ENCODE results near the gene ATG7.
"Not testable (repeated sequence)": the region's sequence is repeated elsewhere in the genome, so short reads cannot be mapped to it uniquely, and the experiment has no call there.

The ATG7 gene

DNA sequence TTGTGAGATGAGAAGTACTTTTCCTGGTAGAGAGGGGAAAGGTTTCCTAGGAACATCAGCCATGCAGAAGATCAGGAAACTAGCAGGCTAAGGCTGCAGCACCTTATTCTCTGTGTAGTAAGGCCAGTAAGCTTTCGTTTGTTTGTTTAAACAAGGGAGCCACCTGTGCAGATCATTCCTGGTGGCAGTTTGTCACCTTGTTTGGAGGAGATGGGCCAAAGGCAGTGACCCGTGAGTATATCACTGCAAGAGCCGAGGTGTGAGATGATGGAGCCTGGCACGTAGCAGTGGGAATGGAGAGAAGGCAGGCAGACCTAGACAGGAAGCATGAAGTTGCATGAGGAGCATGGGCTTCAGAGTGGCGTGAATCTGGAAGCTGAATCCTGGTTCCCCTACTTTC lies 19.6 kb downstream of the ATG7 start:
- DNase-seq (ENCODE audit: low read depth in 3 of 3, low spot score in 1 of 3): no peak

- DNase-seq (ENCODE audit: low read depth in 3 of 3, low spot score in 1 of 3): no peak
Observed at GRCh38 chr3:11297126-11297525, 24.9 kb downstream of the ATG7 start.

DNA sequence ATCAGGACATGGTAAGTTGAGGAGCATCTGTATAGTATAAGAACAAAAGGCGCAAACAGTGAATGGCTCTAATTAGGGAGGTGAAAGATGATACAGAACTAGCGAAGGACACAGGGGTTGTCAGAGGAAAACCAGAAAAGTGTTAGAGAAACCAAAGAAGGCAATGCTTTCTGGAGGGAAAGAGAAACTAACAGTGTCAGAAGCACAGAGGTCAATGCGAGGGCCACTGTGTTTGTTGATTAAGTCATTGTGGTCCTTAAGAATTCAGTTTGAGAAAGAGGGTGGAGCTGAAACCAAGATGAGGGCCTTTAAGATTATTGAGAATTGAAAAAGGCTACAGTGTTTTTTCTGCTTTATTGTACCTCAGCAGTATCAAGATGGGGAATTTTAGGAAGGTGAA lies 28.8 kb downstream of the ATG7 start:
- DNase-seq (ENCODE audit: low read depth in 3 of 3, low spot score in 1 of 3): no peak

GRCh38 chr3:11302444-11302843 lies 30.2 kb downstream of the ATG7 start:
- DNase-seq (ENCODE audit: low read depth in 3 of 3, low spot score in 1 of 3): no peak

- no peak for DNase-seq (ENCODE audit: low read depth in 3 of 3, low spot score in 1 of 3)
Observed at GRCh38 chr3:11304175-11304574, 32.0 kb downstream of the ATG7 start.

DNA sequence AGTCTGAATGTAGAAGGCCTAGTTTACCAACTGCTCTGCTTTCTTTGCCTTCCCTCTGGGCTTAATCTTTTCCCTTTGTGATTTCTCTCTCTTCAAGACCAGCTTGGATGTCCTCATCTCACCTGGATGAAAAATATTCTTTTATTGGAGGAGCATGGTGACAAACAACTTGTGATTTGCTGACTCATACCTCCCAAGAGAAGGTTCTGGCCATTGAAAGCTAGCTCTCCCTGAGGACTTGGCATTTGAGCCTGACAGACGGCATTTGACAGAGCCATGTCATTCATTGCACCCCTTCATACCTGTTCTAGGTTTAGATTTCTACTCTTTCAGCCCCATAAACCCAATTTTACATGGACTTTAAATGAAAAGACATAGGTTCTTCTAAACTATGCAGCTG lies 33.3 kb downstream of the ATG7 start:
- no peak for DNase-seq (ENCODE audit: low read depth in 3 of 3, low spot score in 1 of 3)

- peak in 1 of 3 donors; percentile 2 for DNase-seq (ENCODE audit: low read depth in 3 of 3, low spot score in 1 of 3)
Observed at GRCh38 chr3:11306817-11307589, 34.8 kb downstream of the ATG7 start.

DNA sequence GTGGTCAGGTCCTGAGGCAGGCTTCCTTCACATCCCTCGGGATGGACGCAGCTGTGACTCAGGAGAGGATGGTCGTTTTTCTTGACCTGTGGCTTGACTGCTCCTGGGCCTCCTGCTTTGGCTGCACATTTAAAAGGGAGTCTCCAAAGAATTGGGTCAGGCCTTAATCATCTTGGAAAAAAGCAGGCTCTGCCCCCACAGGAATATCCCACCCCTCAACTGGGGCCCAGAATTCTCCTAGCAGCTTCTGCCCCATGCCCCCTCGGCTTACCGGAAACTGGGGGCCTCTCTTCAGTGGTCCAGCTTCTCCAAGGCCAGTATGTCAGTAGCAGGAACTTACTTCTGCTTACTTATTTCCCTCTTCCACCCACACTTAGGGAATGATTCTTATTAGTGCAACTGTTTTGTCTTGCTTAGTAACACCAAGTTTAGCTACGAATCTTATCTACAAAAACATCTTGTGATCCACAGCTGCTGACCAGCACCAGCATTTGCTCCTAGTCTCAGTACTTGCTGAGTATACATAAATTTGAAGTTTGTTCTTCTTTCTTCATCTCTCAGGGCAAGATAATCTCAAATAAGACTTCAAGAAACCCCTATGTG lies 35.7 kb downstream of the ATG7 start:
- no peak for DNase-seq (ENCODE audit: low read depth in 3 of 3, low spot score in 1 of 3)

- DNase-seq (ENCODE audit: low read depth in 3 of 3, low spot score in 1 of 3): no peak
Observed at GRCh38 chr3:11310258-11310657, 38.1 kb downstream of the ATG7 start.

DNA sequence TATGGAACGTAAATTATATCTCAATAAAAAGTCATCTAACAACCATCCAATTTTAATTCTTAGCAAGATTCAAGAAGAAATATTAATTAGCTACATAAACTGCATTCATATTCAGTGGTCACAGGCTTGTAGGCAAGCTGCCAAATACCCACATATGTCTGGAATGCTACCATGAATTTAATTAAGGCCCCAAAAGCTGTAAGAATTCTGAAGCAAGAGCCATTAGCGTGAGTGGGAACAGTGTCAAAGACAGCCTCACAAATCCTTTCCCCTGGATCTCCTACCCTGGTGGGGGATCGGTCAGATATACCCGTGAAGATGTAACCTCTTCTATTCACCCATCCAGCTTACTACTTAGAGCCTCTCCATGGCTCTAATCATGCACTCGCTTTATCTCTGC lies 40.0 kb downstream of the ATG7 start:
- no peak for DNase-seq (ENCODE audit: low read depth in 3 of 3, low spot score in 1 of 3)

DNA sequence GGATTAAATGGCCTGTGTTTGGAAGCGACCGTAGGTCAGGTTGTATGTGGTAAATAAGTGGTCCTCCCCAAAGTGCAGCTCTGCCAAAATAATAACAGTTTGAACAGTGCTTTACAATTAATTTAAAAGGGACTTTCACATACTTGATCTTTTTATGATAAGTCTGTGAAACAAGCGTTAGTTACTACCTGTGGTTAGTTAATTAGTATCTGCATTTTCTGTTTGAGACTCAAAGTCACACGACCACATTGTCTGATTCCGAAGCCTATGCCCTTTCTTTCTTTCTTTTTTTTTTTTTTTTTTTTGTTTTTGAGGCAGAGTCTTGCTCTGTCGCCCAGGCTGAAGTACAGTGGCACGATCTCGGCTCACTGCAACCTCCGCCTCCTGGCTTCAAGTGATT lies 45.1 kb downstream of the ATG7 start:
- DNase-seq (ENCODE audit: low read depth in 3 of 3, low spot score in 1 of 3): no peak

GRCh38 chr3:11322931-11323330 lies 50.7 kb downstream of the ATG7 start:
- no peak for DNase-seq (ENCODE audit: low read depth in 3 of 3, low spot score in 1 of 3)

- no peak for DNase-seq (ENCODE audit: low read depth in 3 of 3, low spot score in 1 of 3)
Observed at GRCh38 chr3:11323813-11324212, 51.6 kb downstream of the ATG7 start.

- no peak for DNase-seq (ENCODE audit: low read depth in 3 of 3, low spot score in 1 of 3)
Observed at GRCh38 chr3:11327619-11328018, 55.4 kb downstream of the ATG7 start.

- DNase-seq (ENCODE audit: low read depth in 3 of 3, low spot score in 1 of 3): no peak
Observed at GRCh38 chr3:11328196-11328945, 56.2 kb downstream of the ATG7 start.

DNA sequence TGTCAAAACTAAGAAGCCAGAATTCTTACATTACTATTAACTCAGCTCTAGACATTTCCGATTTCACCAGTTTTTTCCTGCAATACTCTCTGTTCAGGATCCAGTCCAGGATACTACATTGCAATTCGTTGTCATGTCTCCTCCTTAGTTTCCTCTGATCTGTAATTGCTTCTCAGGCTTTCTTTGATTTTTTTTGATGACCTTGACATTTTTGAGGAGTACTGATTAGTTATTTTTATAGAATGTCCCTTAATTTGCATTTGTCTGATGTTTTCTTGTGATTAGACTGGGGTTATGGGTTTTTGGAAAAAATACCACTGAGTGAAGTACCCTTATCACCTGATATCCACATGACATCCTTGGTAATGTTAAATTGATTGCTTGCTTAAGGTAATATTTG lies 57.6 kb downstream of the ATG7 start:
- DNase-seq (ENCODE audit: low read depth in 3 of 3, low spot score in 1 of 3): no peak

- DNase-seq (ENCODE audit: low read depth in 3 of 3, low spot score in 1 of 3): no peak
Observed at GRCh38 chr3:11331101-11331500, 58.9 kb downstream of the ATG7 start.

DNA sequence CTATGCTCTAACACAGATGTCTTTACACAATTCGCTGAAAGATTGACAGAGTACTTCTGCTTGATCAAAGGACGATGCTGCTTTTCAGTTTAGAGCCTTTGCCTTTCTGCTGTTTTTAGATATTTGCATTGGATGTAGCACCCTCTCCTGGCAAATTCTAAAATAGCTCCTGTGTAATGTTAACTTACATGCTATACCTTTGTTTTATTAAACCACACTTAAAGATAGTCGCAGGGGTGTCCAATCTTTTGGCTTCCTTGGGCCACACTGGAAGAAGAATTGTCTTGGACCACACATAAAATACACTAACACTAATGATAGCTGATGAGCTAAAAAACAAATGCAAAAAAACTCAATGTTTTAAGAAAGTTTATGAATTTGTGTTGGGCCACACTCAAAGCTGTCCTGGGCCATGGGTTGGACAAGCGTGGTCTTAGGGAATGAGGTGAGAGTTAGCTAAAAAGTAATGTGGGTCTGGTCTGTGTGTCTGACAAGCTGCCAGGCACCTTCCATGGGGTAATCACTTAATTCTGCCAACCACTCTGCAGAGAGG lies 62.9 kb downstream of the ATG7 start:
- DNase-seq (ENCODE audit: low read depth in 3 of 3, low spot score in 1 of 3): no peak

DNA sequence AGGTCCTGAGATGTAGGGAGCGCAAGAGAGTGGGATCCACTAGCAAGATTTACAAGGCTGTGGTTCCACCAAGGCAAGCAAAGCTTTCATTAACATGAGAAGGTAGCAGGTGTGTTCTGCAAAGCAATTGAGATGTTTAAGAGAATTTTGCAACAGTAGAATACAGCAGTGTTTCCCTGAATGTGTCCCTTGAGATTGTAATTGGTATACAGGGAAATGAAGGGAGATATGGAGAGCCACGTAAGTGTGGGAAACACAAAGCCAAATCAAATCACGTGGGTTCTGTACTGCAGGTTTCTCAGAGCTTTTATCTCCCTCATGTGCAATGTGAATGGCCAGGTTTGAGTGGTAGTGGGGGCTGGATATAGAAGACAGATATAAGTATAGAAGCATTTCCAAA lies 67.3 kb downstream of the ATG7 start:
- no peak for DNase-seq (ENCODE audit: low read depth in 3 of 3, low spot score in 1 of 3)

DNA sequence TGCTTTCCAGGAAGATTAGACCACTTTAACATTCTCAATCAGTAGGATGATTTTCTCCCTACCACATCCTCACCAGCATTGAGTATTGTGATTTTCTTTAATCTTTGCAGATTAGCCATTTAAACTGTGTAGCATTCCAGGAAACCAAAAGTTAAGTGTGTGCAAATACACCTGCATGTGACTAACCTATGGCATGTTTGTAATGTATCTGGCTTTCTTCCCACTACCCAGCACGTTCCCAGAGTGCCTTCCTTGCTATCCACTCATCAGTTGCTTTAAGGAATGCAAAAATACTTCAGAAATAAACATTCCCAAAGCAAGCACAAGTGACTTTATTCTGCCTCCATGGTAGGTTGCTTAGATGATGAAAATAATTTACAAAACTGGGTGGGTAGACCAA lies 74.2 kb downstream of the ATG7 start:
- no peak for DNase-seq (ENCODE audit: low read depth in 3 of 3, low spot score in 1 of 3)

DNA sequence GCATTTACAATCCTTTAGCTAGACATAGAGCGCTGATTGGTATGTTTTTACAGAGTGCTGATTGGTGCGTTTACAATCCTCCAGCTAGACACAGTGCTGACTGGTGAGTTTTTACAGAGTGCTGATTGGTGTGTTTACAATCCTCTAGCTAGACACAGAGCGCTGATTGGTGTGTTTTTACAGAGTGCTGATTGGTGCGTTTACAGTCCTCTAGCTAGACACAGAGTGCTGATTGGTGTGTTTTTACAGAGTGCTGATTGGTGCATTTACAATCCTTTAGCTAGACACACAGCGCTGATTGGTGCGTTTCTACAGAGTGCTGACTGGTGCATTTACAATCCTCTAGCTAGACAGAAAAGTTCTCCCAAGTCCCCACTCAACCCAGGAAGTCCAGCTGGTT lies 76.7 kb downstream of the ATG7 start:
- DNase-seq (ENCODE audit: low read depth in 3 of 3, low spot score in 1 of 3): not testable (repeated sequence)

DNA sequence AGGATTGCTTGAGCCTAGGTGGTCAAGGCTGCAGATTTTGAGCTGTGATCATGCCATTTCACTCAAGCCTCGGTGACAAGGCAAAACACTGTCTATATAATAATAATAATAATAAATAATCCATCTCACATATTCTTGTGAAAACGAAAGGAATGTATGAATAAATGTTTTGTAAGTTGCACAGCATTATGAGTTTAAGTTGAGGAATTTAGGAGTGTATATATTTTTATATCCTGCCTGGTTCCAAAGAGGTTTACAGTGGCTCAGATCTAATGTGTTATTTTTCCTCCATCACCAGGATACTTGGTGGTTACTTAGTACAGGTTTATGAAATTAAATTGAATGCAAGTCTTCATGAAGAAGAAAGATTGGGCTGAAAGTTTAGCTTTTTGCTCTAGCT lies 77.2 kb downstream of the ATG7 start:
- DNase-seq (ENCODE audit: low read depth in 3 of 3, low spot score in 1 of 3): no peak
